ENCODE measurements around the gene SMC6. TPM values are rescaled to one million over a fixed set of nuclear protein-coding genes. Genes with fewer than 3 reads are reported as not detected.

The SMC6 gene
- total RNA-seq, 2 donors from 2014 or later = 19.9 to 30.4 TPM

- no peak for DNase-seq (ENCODE audit: low spot score)
- Mint-ChIP-seq H3K9me3 (no peaks in the 10 kb centered on the region), H3K4me3 (no peak overlapping the region), H3K27me3 (no peaks in the 10 kb centered on the region), H3K27ac (no peak overlapping the region), H3K4me1 (ENCODE audit: low read depth in 2 of 2) (no peaks in the 10 kb centered on the region), H3K36me3 (peaks cover 29% of the 10 kb centered on the region)
- ATAC-seq = no peak
Observed at GRCh38 chr2:17674817-17675216, 78.8 kb downstream of the SMC6 start.

- Mint-ChIP-seq H3K4me3 (no peak overlapping the region), H3K4me1 (ENCODE audit: low read depth in 2 of 2) (no peaks in the 10 kb centered on the region), H3K27me3 (no peaks in the 10 kb centered on the region), H3K9me3 (no peaks in the 10 kb centered on the region), H3K36me3 (peaks cover 36% of the 10 kb centered on the region), H3K27ac (no peak overlapping the region)
- ATAC-seq (peak in 1 of 2 donors; percentile 71), DNase-seq (ENCODE audit: low spot score) (no peak)
Observed at GRCh38 chr2:17672583-17673317, 80.9 kb downstream of the SMC6 start.

GRCh38 chr2:17667898-17668297 is 85.7 kb downstream of the SMC6 start:
- no peak for ATAC-seq
- Mint-ChIP-seq H3K4me1 (ENCODE audit: low read depth in 2 of 2) (no peaks in the 10 kb centered on the region), H3K9me3 (no peaks in the 10 kb centered on the region), H3K4me3 (no peak overlapping the region), H3K27me3 (no peaks in the 10 kb centered on the region), H3K36me3 (peaks cover 23% of the 10 kb centered on the region), H3K27ac (no peak overlapping the region)
- DNase-seq (ENCODE audit: low spot score) = no peak

- ATAC-seq (no peak), DNase-seq (ENCODE audit: low spot score) (no peak)
- Mint-ChIP-seq H3K36me3 (peaks cover 22% of the 10 kb centered on the region), H3K27me3 (no peaks in the 10 kb centered on the region), H3K4me3 (no peak overlapping the region), H3K27ac (no peak overlapping the region), H3K4me1 (ENCODE audit: low read depth in 2 of 2) (no peaks in the 10 kb centered on the region), H3K9me3 (no peaks in the 10 kb centered on the region)
Observed at GRCh38 chr2:17664534-17664933, 89.1 kb downstream of the SMC6 start.

- H3K36me3 Mint-ChIP-seq = peaks cover 16% of the 10 kb centered on the region
Observed at GRCh38 chr2:17662723-17663122, 90.9 kb downstream of the SMC6 start.

GRCh38 chr2:17661460-17661859 is 92.2 kb downstream of the SMC6 start:
- Mint-ChIP-seq H3K4me1 (ENCODE audit: low read depth in 2 of 2) (no peaks in the 10 kb centered on the region), H3K27me3 (no peaks in the 10 kb centered on the region), H3K27ac (no peak overlapping the region), H3K9me3 (no peaks in the 10 kb centered on the region), H3K4me3 (no peak overlapping the region), H3K36me3 (peaks cover 16% of the 10 kb centered on the region)
- no peak for DNase-seq (ENCODE audit: low spot score)
- ATAC-seq = no peak

More at GRCh38 chr2:17662723-17663122, 90.9 kb downstream of the SMC6 start:
- DNase-seq (ENCODE audit: low spot score) (no peak), ATAC-seq (no peak)
- Mint-ChIP-seq H3K4me3 (no peak overlapping the region), H3K27ac (no peak overlapping the region), H3K9me3 (no peaks in the 10 kb centered on the region), H3K4me1 (ENCODE audit: low read depth in 2 of 2) (no peaks in the 10 kb centered on the region), H3K27me3 (no peaks in the 10 kb centered on the region)

- H3K9me3 Mint-ChIP-seq = no peaks in the 10 kb centered on the region
- peaks cover 16% of the 10 kb centered on the region for H3K36me3 Mint-ChIP-seq
- no peak overlapping the region for H3K27ac Mint-ChIP-seq
- DNase-seq (ENCODE audit: low spot score) = no peak
- H3K4me3 Mint-ChIP-seq = no peak overlapping the region
- no peak for ATAC-seq
- H3K27me3 Mint-ChIP-seq = no peaks in the 10 kb centered on the region
- H3K4me1 Mint-ChIP-seq (ENCODE audit: low read depth in 2 of 2) = no peaks in the 10 kb centered on the region
Observed at GRCh38 chr2:17660219-17660618, 93.4 kb downstream of the SMC6 start.

- DNase-seq (ENCODE audit: low spot score) (no peak), ATAC-seq (peak in 1 of 2 donors; percentile 52)
- H3K4me3 Mint-ChIP-seq = no peak overlapping the region
- H3K4me1 Mint-ChIP-seq (ENCODE audit: low read depth in 2 of 2) = no peaks in the 10 kb centered on the region
- H3K36me3 Mint-ChIP-seq = peaks cover 15% of the 10 kb centered on the region
- no peaks in the 10 kb centered on the region for H3K9me3 Mint-ChIP-seq
- H3K27ac Mint-ChIP-seq = no peak overlapping the region
- no peaks in the 10 kb centered on the region for H3K27me3 Mint-ChIP-seq
Observed at GRCh38 chr2:17658251-17658843, 95.3 kb downstream of the SMC6 start.

- Mint-ChIP-seq H3K4me1 (ENCODE audit: low read depth in 2 of 2) (no peaks in the 10 kb centered on the region), H3K27me3 (no peaks in the 10 kb centered on the region), H3K36me3 (peaks cover 10% of the 10 kb centered on the region), H3K9me3 (no peaks in the 10 kb centered on the region), H3K27ac (no peak overlapping the region), H3K4me3 (no peak overlapping the region)
- no peak for DNase-seq (ENCODE audit: low spot score)
- no peak for ATAC-seq
Observed at GRCh38 chr2:17657759-17658158, 95.9 kb downstream of the SMC6 start.

GRCh38 chr2:17652681-17653394 is 100.8 kb downstream of the SMC6 start:
- no peaks in the 10 kb centered on the region for H3K27me3 Mint-ChIP-seq
- no peak overlapping the region for H3K27ac Mint-ChIP-seq
- H3K9me3 Mint-ChIP-seq = no peaks in the 10 kb centered on the region
- no peaks in the 10 kb centered on the region for H3K4me1 Mint-ChIP-seq (ENCODE audit: low read depth in 2 of 2)
- no peak overlapping the region for H3K4me3 Mint-ChIP-seq
- ATAC-seq (no peak), DNase-seq (ENCODE audit: low spot score) (no peak)
- H3K36me3 Mint-ChIP-seq = no peaks in the 10 kb centered on the region

GRCh38 chr2:17649026-17649425 is 104.6 kb downstream of the SMC6 start:
- H3K27me3 Mint-ChIP-seq = no peaks in the 10 kb centered on the region
- H3K4me3 Mint-ChIP-seq = no peak overlapping the region
- ATAC-seq = no peak
- H3K9me3 Mint-ChIP-seq = no peaks in the 10 kb centered on the region
- no peak overlapping the region for H3K27ac Mint-ChIP-seq
- no peaks in the 10 kb centered on the region for H3K36me3 Mint-ChIP-seq
- no peak for DNase-seq (ENCODE audit: low spot score)
- H3K4me1 Mint-ChIP-seq (ENCODE audit: low read depth in 2 of 2) = peaks cover 3 to 6% of the 10 kb centered on the region in 2 donors

GRCh38 chr2:17648581-17648980 is 105.0 kb downstream of the SMC6 start:
- no peak for ATAC-seq
- Mint-ChIP-seq H3K27me3 (no peaks in the 10 kb centered on the region), H3K36me3 (no peaks in the 10 kb centered on the region), H3K4me1 (ENCODE audit: low read depth in 2 of 2) (peaks cover 3 to 6% of the 10 kb centered on the region in 2 donors), H3K27ac (no peak overlapping the region), H3K9me3 (no peaks in the 10 kb centered on the region), H3K4me3 (no peak overlapping the region)
- DNase-seq (ENCODE audit: low spot score) = no peak

- Mint-ChIP-seq H3K9me3 (no peaks in the 10 kb centered on the region), H3K36me3 (no peaks in the 10 kb centered on the region), H3K27me3 (no peaks in the 10 kb centered on the region), H3K4me3 (no peak overlapping the region), H3K27ac (no peak overlapping the region), H3K4me1 (ENCODE audit: low read depth in 2 of 2) (peaks cover 3 to 6% of the 10 kb centered on the region in 2 donors)
- DNase-seq (ENCODE audit: low spot score) = no peak
- no peak for ATAC-seq
Observed at GRCh38 chr2:17646838-17647701, 106.5 kb downstream of the SMC6 start.
